DMS153 (cell line): Measurements from ENCODE around the gene TLX2.
"Not testable (repeated sequence)": the region's sequence is repeated elsewhere in the genome, so short reads cannot be mapped to it uniquely, and the experiment has no call there.

ENCODE experiments used
- DNase-seq: peaks from one replicate; lab custom pipeline; 2025; lab: John Stamatoyannopoulos, UW

TLX2 gene

GRCh38 chr2:74514368-74515270 lies at the start of gene TLX2:
Gene TLX2, plus strand, starts transcription at chr2:74514450. Its CDS starts 357 bp downstream, at chr2:74514807.
- no peak for DNase-seq

- not testable (repeated sequence) for DNase-seq
Observed at GRCh38 chr2:74470742-74471141, 43.5 kb upstream of the TLX2 start.

- no peak for DNase-seq
Observed at GRCh38 chr2:74471332-74472065, 42.8 kb upstream of the TLX2 start.

- peak; percentile 84 for DNase-seq
Observed at GRCh38 chr2:74472086-74472944, 41.9 kb upstream of the TLX2 start, which contains the start of gene MRPL53. Gene MRPL53, minus strand, starts transcription at chr2:74472680. Its CDS starts 20 bp downstream, at chr2:74472660.

GRCh38 chr2:74472945-74473258 lies 41.3 kb upstream of the TLX2 start:
- DNase-seq = no peak

- no peak for DNase-seq
Observed at GRCh38 chr2:74474481-74474880, 39.8 kb upstream of the TLX2 start.

- DNase-seq = no peak
Observed at GRCh38 chr2:74474899-74475298, 39.4 kb upstream of the TLX2 start.

GRCh38 chr2:74481431-74481830 lies 32.8 kb upstream of the TLX2 start:
- no peak for DNase-seq

GRCh38 chr2:74481961-74482800 lies 32.1 kb upstream of the TLX2 start:
- no peak for DNase-seq

GRCh38 chr2:74482801-74483674 lies 31.2 kb upstream of the TLX2 start, which contains the start of the genes CCDC142 and TTC31:
Gene CCDC142, minus strand, starts transcription at chr2:74482998. Its CDS starts 161 bp downstream, at chr2:74482837.
Gene TTC31, plus strand, starts transcription at chr2:74483081. Its CDS starts 15 bp downstream, at chr2:74483096.
- peak; percentile 89 for DNase-seq

GRCh38 chr2:74483675-74484164 lies 30.5 kb upstream of the TLX2 start:
- not testable (repeated sequence) for DNase-seq

GRCh38 chr2:74486141-74486540 lies 28.1 kb upstream of the TLX2 start:
- no peak for DNase-seq

- DNase-seq = no peak
Observed at GRCh38 chr2:74488643-74489481, 25.4 kb upstream of the TLX2 start.

GRCh38 chr2:74489906-74490305 lies 24.3 kb upstream of the TLX2 start:
- DNase-seq = no peak

- DNase-seq = no peak
Observed at GRCh38 chr2:74491648-74492544, 22.4 kb upstream of the TLX2 start.

- DNase-seq = no peak
Observed at GRCh38 chr2:74493546-74493945, 20.7 kb upstream of the TLX2 start.

GRCh38 chr2:74495440-74495839 lies 18.8 kb upstream of the TLX2 start:
- DNase-seq = no peak
